ENCODE results near the gene RBL1.

DNA sequence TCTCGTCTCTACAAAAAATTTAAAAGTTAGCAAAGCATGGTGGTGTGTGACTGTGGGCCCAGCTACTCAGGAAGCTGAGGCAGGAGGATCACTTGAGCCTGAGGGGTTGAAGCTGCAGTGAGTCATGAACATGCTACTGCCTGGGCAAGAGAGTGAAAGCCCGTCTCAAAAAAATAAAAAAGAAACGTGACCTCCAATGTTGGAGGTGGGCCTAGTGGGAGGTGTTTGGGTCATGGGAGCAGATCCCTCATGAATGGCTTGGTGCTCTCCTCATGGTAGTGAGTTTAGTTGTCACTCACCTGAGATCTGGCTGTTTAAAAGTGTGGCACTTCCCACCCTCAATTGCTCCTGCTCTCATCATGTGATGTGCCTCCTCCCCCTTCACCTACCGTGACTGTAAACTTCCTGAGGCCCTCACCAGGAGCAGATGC is 24.3 kb downstream of the RBL1 start:
- TF ChIP-seq, protein P1, sequence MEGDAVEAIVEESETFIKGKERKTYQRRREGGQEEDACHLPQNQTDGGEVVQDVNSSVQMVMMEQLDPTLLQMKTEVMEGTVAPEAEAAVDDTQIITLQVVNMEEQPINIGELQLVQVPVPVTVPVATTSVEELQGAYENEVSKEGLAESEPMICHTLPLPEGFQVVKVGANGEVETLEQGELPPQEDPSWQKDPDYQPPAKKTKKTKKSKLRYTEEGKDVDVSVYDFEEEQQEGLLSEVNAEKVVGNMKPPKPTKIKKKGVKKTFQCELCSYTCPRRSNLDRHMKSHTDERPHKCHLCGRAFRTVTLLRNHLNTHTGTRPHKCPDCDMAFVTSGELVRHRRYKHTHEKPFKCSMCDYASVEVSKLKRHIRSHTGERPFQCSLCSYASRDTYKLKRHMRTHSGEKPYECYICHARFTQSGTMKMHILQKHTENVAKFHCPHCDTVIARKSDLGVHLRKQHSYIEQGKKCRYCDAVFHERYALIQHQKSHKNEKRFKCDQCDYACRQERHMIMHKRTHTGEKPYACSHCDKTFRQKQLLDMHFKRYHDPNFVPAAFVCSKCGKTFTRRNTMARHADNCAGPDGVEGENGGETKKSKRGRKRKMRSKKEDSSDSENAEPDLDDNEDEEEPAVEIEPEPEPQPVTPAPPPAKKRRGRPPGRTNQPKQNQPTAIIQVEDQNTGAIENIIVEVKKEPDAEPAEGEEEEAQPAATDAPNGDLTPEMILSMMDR (IDR thresholded peaks at IDR 0.05) = no peak
- TF ChIP-seq EP300 (IDR thresholded peaks at IDR 0.05) (no peak), POLR2A (IDR thresholded peaks at IDR 0.05) (no peak)

All from ovary (tissue), 3 donors.